ENCODE measurements around the gene CLTB. TPM values are rescaled to one million over a fixed set of nuclear protein-coding genes. Genes with fewer than 3 reads are reported as not detected.

Gene CLTB
- polyA plus RNA-seq, 2 of the 4 experiments (the other 2 are of a cell fraction) = 42.2 to 47.4 TPM

GRCh38 chr5:176388444-176389134, 27.8 kb downstream of the CLTB start, which contains the start of the genes HIGD2A and NOP16:
Gene HIGD2A (plus strand): TSS chr5:176388751. CDS start chr5:176388820, 69 bp downstream.
Gene NOP16 (minus strand): TSS chr5:176388598. CDS start chr5:176388539, 59 bp downstream.
- H3K4me3 ChIP-seq = peak within 1 kb of the TSS; percentile 73
- peak; percentile 99 for DNase-seq (ENCODE audit: low read depth in 1 of 2, low spot score in 1 of 2)
- CTCF ChIA-PET = no interaction called here
- H3K4me1 ChIP-seq = peaks cover 16% of the 10 kb centered on the region
- peak; percentile 93 to 94 for ATAC-seq
- H3K9me3 ChIP-seq = no peaks in the 10 kb centered on the region
- H3K4me2 ChIP-seq = peak within 1 kb of the TSS; percentile 90
- WGBS (ENCODE audit: missing lambda C conversion rate) = under 1% methylated on average over 45 of the region's 47 CpGs
- POLR2A ChIA-PET = interaction anchor here (0.5 to 1.8 kb wide), 9 partner anchors 18 to 149 kb away, joined by 3 to 7 read pairs (median 3); partner anchors contain the start of genes FAF2, KIAA1191 and RNF44
- peak; percentile 94 for FAIRE-seq
- H3K27ac ChIP-seq = peak within 1 kb of the TSS; percentile 89 to 94
- no peak for TF ChIP-seq HOXB5 (CRISPR knock-in tag; IDR thresholded peaks at IDR 0.05)
- TF ChIP-seq RAD21 (conservative IDR thresholded peaks at IDR 0.05 in 1 of 2, IDR thresholded peaks at IDR 0.05 in 1 of 2) = no peak
- peak; percentile 97 for TF ChIP-seq ESRRA (IDR thresholded peaks at IDR 0.05; ENCODE audit: borderline replicate concordance, low read length)
- TF ChIP-seq, protein P1, sequence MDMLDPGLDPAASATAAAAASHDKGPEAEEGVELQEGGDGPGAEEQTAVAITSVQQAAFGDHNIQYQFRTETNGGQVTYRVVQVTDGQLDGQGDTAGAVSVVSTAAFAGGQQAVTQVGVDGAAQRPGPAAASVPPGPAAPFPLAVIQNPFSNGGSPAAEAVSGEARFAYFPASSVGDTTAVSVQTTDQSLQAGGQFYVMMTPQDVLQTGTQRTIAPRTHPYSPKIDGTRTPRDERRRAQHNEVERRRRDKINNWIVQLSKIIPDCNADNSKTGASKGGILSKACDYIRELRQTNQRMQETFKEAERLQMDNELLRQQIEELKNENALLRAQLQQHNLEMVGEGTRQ (IDR thresholded peaks at IDR 0.05) = 0 out of 2 replicates have a peak, but pooled peaks have one; percentile 1
- TF ChIP-seq MAZ (IDR thresholded peaks at IDR 0.05; ENCODE audit: borderline replicate concordance, low read depth, low read length) = peak; percentile 79; the same call in 1 of the 2 replicates
- no peak for TF ChIP-seq TFCP2L1 (CRISPR knock-in tag; IDR thresholded peaks at IDR 0.05)
- TF ChIP-seq CTCF (IDR thresholded peaks at IDR 0.05) = no peak
- no peak for TF ChIP-seq CBX8 (IDR thresholded peaks at IDR 0.05)
- TF ChIP-seq CHD2 (IDR thresholded peaks at IDR 0.05; ENCODE audit: low read length, partially characterized antibody) = peak; percentile 92
- no peak for TF ChIP-seq SMC3 (IDR thresholded peaks at IDR 0.05)
- TF ChIP-seq BCL3 (IDR thresholded peaks at IDR 0.05) = peak; percentile 64; the same call in 2 of the 3 replicates
- TF ChIP-seq KDM5A (IDR thresholded peaks at IDR 0.05) = peak; percentile 80
- TF ChIP-seq NFE2L2 (conservative IDR thresholded peaks at IDR 0.05; ENCODE audit: low read length) = no peak
- peak; percentile 94 for TF ChIP-seq REST (IDR thresholded peaks at IDR 0.05)
- peak; percentile 80; the same call in 1 of the 2 replicates for TF ChIP-seq E2F6 (IDR thresholded peaks at IDR 0.05; ENCODE audit: borderline replicate concordance, low read depth)
- TF ChIP-seq, protein P2, sequence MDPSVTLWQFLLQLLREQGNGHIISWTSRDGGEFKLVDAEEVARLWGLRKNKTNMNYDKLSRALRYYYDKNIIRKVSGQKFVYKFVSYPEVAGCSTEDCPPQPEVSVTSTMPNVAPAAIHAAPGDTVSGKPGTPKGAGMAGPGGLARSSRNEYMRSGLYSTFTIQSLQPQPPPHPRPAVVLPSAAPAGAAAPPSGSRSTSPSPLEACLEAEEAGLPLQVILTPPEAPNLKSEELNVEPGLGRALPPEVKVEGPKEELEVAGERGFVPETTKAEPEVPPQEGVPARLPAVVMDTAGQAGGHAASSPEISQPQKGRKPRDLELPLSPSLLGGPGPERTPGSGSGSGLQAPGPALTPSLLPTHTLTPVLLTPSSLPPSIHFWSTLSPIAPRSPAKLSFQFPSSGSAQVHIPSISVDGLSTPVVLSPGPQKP (IDR thresholded peaks at IDR 0.05; ENCODE audit: low read depth, low read length) = no peak
- TF ChIP-seq FOSL2 (IDR thresholded peaks at IDR 0.05) = no peak
- no peak for TF ChIP-seq FOSL2 (CRISPR knock-in tag; IDR thresholded peaks at IDR 0.05)
- TF ChIP-seq POLR2A (IDR thresholded peaks at IDR 0.05; ENCODE audit: low read length) = peak; percentile 89
- peak; percentile 80 for TF ChIP-seq PHF8 (IDR thresholded peaks at IDR 0.05; ENCODE audit: borderline replicate concordance, low read depth)
- TF ChIP-seq MAX (IDR thresholded peaks at IDR 0.05) = peak; percentile 99
- TF ChIP-seq RARB (CRISPR knock-in tag; IDR thresholded peaks at IDR 0.05) = no peak
- no peak for TF ChIP-seq ZSCAN20 (CRISPR knock-in tag; IDR thresholded peaks at IDR 0.05)
- no peak for TF ChIP-seq HDAC2 (IDR thresholded peaks at IDR 0.05)
- TF ChIP-seq HES2 (IDR thresholded peaks at IDR 0.05) = no peak
- no peak for TF ChIP-seq CEBPB (IDR thresholded peaks at IDR 0.05)
- TF ChIP-seq PBX3 (IDR thresholded peaks at IDR 0.05) = 0 out of 2 replicates have a peak, but pooled peaks have one; percentile 25
- TF ChIP-seq MAFK (IDR thresholded peaks at IDR 0.05; ENCODE audit: partially characterized antibody) = no peak
- peak; percentile 54 for TF ChIP-seq GATA3 (IDR thresholded peaks at IDR 0.05; ENCODE audit: borderline replicate concordance)
- TF ChIP-seq NR3C1 (IDR thresholded peaks at IDR 0.05) = no peak

All from A549 (cell line).